Stimulated activated CD8-positive, alpha-beta memory T cell treated with anti-CD3 and anti-CD28 coated beads, Interleukin-4, amount 100 ng/mL, for 4 hours (primary cell): ENCODE results near the gene CUEDC1.

ENCODE experiments used
- DNase-seq, 2 donors: peaks; one replicate each; pipeline ENCODE4 v3.0.0-alpha.2; 2020; ENCODE audit warnings: low read depth in 2 of 2, low spot score in 1 of 2

The CUEDC1 gene

GRCh38 chr17:57900991-57901743 is 54.0 kb downstream of the CUEDC1 start:
- no peak for DNase-seq

- no peak for DNase-seq
These were observed 55.4 kb downstream of the CUEDC1 start for GRCh38 chr17:57899822-57900221.

DNA sequence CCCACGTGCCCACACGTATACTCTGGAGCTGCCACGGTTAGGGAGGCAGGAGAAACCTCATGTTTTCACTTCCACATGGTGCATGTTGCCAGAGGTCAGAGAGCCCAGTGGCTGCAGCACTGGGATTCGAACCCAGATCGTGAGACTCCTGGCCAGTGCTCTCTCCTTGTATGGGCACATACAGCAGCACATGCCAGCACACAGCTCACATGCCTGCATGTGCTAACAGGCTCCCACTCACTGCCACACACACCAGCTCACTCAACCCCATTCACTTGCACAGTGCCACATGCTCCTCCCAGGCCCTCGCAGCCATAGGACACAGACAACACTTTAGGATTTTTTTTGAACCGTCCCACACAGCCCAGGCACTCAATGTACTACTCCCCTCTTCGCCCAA is 55.8 kb downstream of the CUEDC1 start:
- no peak for DNase-seq

DNA sequence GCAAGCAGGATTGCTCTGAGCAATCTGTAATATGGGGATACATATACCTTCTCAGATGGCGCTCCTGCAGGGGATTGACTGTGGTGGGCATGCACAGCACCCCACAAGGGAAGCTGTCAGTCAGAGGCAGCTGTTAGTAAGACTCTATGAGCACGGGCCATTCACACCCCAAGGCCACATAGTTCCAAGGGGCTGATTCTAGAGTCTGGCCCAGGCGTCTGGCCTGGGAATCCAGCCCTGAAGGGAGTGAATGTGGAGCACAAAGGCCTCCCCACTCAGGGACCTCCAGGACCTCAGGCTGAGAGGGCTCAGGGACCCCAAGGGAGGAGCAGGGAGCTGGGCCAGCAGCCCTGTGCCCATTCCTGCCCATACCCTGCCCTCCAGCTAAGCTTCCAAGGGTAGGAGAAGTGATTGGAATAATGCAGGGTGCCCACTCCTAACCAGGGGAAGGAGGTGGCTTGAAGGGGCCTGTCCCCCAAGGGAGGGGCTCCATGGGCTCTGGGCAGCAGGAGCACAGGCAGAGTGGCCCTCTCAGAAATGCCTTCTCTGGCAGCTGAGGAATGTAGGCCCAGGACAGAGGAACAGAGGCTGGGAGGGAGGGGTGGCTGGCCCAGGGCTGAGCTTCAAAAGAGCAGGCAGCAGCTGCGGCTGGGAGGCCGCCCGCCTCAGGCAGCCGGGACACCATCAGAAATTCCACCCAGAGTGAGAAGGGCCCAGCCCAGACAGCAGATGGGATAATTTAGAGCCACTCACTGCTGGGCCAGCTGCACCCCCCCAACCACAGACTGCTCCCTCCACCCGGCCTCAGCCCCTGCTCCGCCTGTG is 56.5 kb downstream of the CUEDC1 start:
- no peak for DNase-seq

- DNase-seq: no peak
These were observed 59.7 kb downstream of the CUEDC1 start for GRCh38 chr17:57895382-57896060.

DNA sequence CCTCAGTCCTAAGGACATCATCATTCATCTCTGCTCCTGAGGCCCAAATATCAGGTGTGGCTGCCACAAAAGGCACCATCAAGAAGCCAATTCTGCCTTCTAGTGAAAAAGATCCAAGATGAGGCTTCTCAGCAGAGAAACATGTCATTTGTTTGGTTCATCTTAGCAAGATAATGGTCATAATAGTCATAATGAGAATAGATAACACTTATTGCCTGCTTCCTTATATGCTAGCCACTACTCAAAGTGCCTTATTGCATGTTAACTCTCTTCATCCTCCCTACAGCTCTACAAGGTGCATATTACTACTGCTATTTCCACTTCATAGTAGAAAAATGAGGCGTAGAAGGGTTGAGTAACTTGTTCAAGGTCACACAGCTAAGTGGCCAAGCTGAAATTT is 60.4 kb downstream of the CUEDC1 start:
- DNase-seq: no peak

DNA sequence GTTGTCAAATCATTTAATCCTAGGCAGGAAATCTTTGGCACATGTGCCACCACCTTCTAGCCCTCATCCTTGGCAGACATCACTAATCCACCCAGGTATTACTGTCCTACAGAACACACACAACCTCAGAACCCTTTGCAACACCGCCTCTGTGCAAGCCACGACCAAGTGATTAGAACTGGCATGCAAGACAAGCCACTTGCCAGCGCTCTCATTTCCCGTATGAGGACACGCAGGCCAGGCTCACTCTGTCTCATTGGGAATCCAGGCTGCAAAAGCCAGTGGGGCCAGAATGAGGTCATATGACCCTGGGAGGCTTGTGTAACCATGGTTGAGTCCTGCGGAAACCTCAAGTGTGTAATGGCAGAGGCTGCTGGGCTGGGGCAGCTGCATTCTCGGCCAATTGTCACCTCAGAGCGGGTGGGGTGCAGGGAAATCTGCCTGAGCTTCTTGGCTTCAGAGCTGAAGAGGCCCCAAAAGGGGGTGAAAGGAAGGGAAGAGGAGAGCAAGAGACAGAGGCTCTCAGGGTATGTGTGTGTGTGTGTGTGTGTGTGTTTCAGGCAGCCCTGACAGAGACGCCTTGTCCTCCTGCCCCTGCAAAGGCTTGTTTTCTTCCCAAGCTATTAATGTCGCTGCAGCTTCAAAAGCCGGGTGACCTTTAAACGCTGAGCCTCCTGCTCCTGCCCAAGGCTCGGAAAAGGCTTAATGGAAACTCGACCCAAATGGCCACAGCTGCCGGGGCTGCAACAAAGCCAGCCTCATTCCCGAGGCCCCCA is 62.2 kb downstream of the CUEDC1 start:
- DNase-seq: no peak

GRCh38 chr17:57892146-57892819 is 62.9 kb downstream of the CUEDC1 start:
- DNase-seq: peak; percentile 49 to 69

DNA sequence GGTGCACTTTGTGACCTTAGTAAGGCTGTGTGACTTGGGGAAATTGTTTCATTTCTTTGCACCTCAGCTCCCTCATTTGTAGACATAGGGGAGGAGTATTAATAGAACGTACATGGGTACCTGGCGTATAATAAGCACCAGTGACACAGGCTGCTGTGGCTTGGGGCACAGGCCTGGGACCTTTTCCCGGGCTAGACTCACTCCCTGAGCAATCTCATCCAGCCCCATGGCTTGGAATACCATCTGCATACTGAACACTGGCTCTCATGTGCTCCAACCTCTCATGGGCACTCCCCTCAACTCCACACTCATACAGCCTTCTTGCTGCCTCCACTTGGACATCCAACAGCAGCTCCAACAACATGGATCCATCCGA is 64.4 kb downstream of the CUEDC1 start:
- no peak for DNase-seq

GRCh38 chr17:57889892-57890856 is 65.0 kb downstream of the CUEDC1 start:
- DNase-seq: no peak

DNA sequence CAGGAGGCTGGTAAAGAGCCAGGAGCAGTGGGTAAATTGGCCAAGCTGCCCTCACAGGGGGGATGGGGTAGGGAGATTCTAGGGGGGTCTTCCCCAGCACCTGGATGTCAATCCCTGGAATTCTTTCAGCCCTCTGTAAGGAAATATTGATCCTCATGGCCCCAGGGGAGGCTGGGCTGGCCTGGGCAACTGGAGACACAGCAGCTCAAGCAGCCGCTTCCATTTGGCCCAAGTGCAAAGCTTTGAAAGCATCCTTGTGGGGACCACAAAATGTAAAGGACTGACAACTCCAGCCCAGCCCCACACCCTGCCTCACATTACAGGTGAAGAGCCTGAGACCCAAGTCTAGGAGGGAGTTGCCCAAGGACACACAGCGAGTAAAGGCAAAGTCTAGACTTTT is 66.0 kb downstream of the CUEDC1 start:
- DNase-seq: no peak

- DNase-seq: no peak
These were observed 66.6 kb downstream of the CUEDC1 start for GRCh38 chr17:57888311-57889216.

DNA sequence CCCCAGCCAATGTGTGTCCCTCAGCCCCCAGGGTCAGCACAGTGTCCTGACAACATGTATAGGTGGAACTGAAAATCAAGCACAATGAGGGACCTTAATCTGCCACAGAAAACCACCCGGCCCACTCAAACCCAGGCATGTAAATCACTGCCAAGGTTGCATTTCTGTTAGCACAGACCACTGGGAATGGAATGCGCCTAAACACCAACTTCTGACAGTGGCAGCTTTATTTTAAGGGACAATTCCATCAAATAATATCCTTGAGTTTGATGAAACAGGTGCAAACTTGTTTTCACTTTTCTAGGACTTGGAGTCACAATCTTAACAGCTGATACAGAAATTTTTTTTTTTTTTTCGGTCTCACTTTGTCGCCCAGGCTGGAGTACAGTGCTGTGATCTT is 68.1 kb downstream of the CUEDC1 start:
- no peak for DNase-seq

DNA sequence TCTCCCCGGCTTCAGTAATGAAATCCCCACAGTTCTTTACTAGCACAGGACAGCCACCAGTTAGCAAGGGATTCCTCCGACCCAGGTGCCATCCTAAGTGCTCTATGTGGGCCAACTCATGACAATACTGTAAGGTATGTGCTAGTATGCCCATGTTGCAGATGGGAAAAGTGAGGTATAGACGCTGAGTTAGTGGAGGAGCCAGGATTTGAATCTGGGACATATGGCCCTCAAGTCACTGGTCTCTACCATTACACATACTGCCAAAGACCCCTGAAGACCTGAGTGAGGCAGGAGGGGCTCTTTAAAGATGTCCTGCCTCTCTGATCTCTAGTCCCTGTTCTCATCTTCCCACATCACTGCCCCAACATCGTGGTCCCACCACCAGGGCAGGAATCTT is 69.2 kb downstream of the CUEDC1 start:
- no peak for DNase-seq

- no peak for DNase-seq
These were observed 69.9 kb downstream of the CUEDC1 start for GRCh38 chr17:57885148-57885915.

- no peak for DNase-seq
These were observed 73.3 kb downstream of the CUEDC1 start for GRCh38 chr17:57881783-57882351.

DNA sequence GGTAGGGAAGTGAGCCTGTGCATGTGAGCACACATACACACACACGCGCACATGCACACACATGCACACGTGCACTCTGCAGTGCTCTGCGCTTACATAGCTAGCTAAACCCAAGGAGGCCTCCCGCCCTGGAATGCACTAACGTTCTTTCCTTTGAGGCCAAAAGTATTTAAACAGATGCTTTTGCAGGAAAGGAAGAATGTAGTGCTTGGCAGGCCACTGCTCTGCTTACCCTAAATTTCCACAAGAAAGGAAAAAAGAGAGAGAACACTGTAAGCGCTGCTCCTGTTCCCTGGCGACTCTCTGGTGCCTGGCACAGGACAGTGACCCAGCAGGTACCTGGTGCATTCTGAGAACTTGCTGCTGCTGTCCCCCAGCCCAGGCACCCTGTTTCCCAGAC is 74.1 kb downstream of the CUEDC1 start:
- no peak for DNase-seq
